Vagina (tissue), 2 donors: ENCODE data around the gene MED31. TPM values are rescaled to one million over a fixed set of nuclear protein-coding genes. Genes with fewer than 3 reads are reported as not detected.
A peak's percentile ranks its signal among the peaks of the same experiment; 100 is the strongest.
"Not testable (repeated sequence)": the region's sequence is repeated elsewhere in the genome, so short reads cannot be mapped to it uniquely, and the experiment has no call there.

Experiments used
- DNase-seq, 2 donors: peaks; one replicate each; pipeline ENCODE4 v3.0.0-alpha.2; 2017; ENCODE audit errors: extremely low spot score in 2 of 2
- H3K27ac ChIP-seq: fragments of 200-600 bp; sonication (generic); one replicate; pipeline ENCODE4 v1.5.1; 2019
- H3K27me3 ChIP-seq: fragments of 200-600 bp; sonication (generic); one replicate; pipeline ENCODE4 v1.5.1; 2019
- H3K36me3 ChIP-seq, 2 donors: fragments of 200-600 bp; sonication (generic); one replicate each; pipeline ENCODE4 v1.5.1; 2017 to 2019
- H3K4me1 ChIP-seq: fragments of 200-600 bp; sonication (generic); one replicate; pipeline ENCODE4 v1.5.1; 2019
- H3K4me3 ChIP-seq, 2 donors: fragments of 200-600 bp; sonication (generic); 1 replicate in 1 of 2; 2 replicates in 1 of 2; pipeline ENCODE4 v1.5.1; 2016 to 2019
- H3K9me3 ChIP-seq: fragments of 200-600 bp; sonication (generic); one replicate; pipeline ENCODE4 v1.5.1; 2019
- CTCF ChIP-seq, 3 experiments: fragments of 450-650 bp in 2 of 3; fragments of 200-600 bp in 1 of 3; sonication (generic) in 1 of 3; IDR thresholded peaks; one replicate each; pipeline ENCODE4 v1.5.1; 2017 to 2019; ENCODE audit warnings: antibody characterized with exemption in 3 of 3, mild to moderate bottlenecking in 2 of 3, moderate library complexity in 2 of 3
- POLR2A ChIP-seq, 2 donors: fragments of 450-650 bp; IDR thresholded peaks; one replicate each; pipeline ENCODE4 v1.6.1; 2017; ENCODE audit warnings: antibody characterized with exemption in 2 of 2, mild to moderate bottlenecking in 2 of 2, moderate library complexity in 2 of 2
- POLR2AphosphoS5 ChIP-seq, 2 donors: sonication (generic); formaldehyde crosslinking; IDR thresholded peaks; one replicate each; pipeline ENCODE4 v1.9.0; 2017; ENCODE audit warnings: antibody characterized with exemption in 2 of 2, mild to moderate bottlenecking in 2 of 2, low read depth in 1 of 2; ENCODE audit not compliant: insufficient read depth in 1 of 2
- intact Hi-C: fragments of 100-400 bp; cut with DNase I; formaldehyde crosslinking; loops from one replicate; pipeline ENCODE4 v1.15.1; 2023
- total RNA-seq: library from RNA; depleted of rRNA; stranded (reverse); fragments of >200 nt; gene quantifications from one replicate; pipeline ENCODE4 v1.2.3, GENCODE V29; 2016

Gene MED31
- total RNA-seq, 1 donor from 2014 or later, result 13.3 TPM

DNA sequence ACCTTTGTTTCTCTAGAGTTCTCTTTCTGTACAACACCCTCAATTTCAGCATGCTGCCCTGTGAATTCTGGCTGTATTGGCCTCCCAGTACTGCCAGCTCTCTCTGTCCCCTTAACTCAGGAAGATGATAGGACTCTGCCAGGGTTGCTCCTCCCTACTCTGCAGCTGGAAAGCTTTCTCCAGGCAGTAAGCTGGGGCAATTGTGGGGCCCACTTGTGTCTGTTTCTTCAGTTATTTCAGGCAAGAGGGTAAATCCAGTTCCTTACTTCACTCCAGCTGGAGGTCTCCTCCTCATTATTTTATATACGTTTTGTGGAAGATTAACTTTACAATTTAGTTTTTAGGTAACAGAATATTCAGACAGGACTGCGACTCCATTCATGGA lies 10.1 kb upstream of the MED31 start:
- no peak for DNase-seq

GRCh38 chr17:6660805-6661463 lies 9.5 kb upstream of the MED31 start:
- H3K4me3 ChIP-seq, result no peak overlapping the region
- no peaks in the 10 kb centered on the region for H3K36me3 ChIP-seq
- intact Hi-C loops, result loop anchor here (10.0 kb wide), 2 partner anchors 174 to 344 kb away; partner anchors contain the start of gene TEKT1
- H3K4me1 ChIP-seq, result no peaks in the 10 kb centered on the region
- no peaks in the 10 kb centered on the region for H3K9me3 ChIP-seq
- no peak for DNase-seq
- no peak overlapping the region for H3K27ac ChIP-seq
- TF ChIP-seq POLR2AphosphoS5 (IDR thresholded peaks at IDR 0.05; ENCODE audit: insufficient read depth in 1 of 2, low read depth in 1 of 2) (no peak), POLR2A (IDR thresholded peaks at IDR 0.05) (no peak), CTCF (IDR thresholded peaks at IDR 0.05) (no peak)
- H3K27me3 ChIP-seq, result no peaks in the 10 kb centered on the region

More for the DNA sequence above, 10.1 kb upstream of the MED31 start:
- no peaks in the 10 kb centered on the region for H3K4me1 ChIP-seq
- H3K4me3 ChIP-seq, result no peak overlapping the region
- H3K27ac ChIP-seq, result no peak overlapping the region
- no peaks in the 10 kb centered on the region for H3K36me3 ChIP-seq
- H3K9me3 ChIP-seq, result no peaks in the 10 kb centered on the region
- H3K27me3 ChIP-seq, result no peaks in the 10 kb centered on the region
- no peak for TF ChIP-seq CTCF (IDR thresholded peaks at IDR 0.05)
- TF ChIP-seq POLR2A (IDR thresholded peaks at IDR 0.05), result no peak
- TF ChIP-seq POLR2AphosphoS5 (IDR thresholded peaks at IDR 0.05; ENCODE audit: insufficient read depth in 1 of 2, low read depth in 1 of 2), result no peak
- intact Hi-C loops, result loop anchor here (10.0 kb wide), 2 partner anchors 173 to 343 kb away; partner anchors contain the start of gene TEKT1

GRCh38 chr17:6660101-6660500 lies 8.7 kb upstream of the MED31 start:
- no peak overlapping the region for H3K27ac ChIP-seq
- no peak for DNase-seq
- no peaks in the 10 kb centered on the region for H3K27me3 ChIP-seq
- intact Hi-C loops, result loop anchor here (10.0 kb wide), 2 partner anchors 175 to 345 kb away; partner anchors contain the start of gene TEKT1
- TF ChIP-seq POLR2A (IDR thresholded peaks at IDR 0.05) (no peak), POLR2AphosphoS5 (IDR thresholded peaks at IDR 0.05; ENCODE audit: insufficient read depth in 1 of 2, low read depth in 1 of 2) (no peak), CTCF (IDR thresholded peaks at IDR 0.05) (no peak)
- no peak overlapping the region for H3K4me3 ChIP-seq
- H3K4me1 ChIP-seq, result no peaks in the 10 kb centered on the region
- no peaks in the 10 kb centered on the region for H3K36me3 ChIP-seq
- H3K9me3 ChIP-seq, result no peaks in the 10 kb centered on the region

DNA sequence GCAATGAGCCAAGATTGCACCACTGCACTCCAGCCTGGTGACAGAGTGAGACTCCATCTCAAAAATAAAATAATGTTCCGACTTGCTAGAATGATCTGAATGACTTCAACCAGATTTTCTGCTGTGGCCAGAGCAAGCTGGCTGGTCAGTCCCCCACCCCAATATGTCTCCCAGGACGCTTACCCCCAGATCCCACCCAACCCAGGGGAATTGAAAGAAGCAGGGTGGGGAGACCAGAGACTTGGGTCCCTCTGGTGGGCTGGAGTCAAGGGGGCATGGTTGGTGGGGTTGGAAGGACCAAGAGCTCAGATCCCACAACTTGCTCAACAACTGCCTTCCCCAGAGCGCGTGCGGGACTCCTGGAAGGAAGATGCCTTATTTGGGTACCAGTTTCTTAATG lies 7.0 kb upstream of the MED31 start:
- DNase-seq, H3K27me3 ChIP-seq, H3K27ac ChIP-seq, H3K4me3 ChIP-seq, intact Hi-C loops, H3K9me3 ChIP-seq, H3K4me1 ChIP-seq, H3K36me3 ChIP-seq: not testable (repeated sequence)

GRCh38 chr17:6657633-6658287 lies 6.4 kb upstream of the MED31 start:
- Histone ChIP-seq H3K36me3 (no peaks in the 10 kb centered on the region), H3K27ac (no peak overlapping the region), H3K4me1 (peaks cover 4% of the 10 kb centered on the region), H3K27me3 (peaks cover 3% of the 10 kb centered on the region), H3K9me3 (no peaks in the 10 kb centered on the region), H3K4me3 (peak overlapping the region in 1 of 2 donors; percentile 15)
- intact Hi-C loops, result no loop called here
- TF ChIP-seq CTCF (IDR thresholded peaks at IDR 0.05), result no peak
- no peak for TF ChIP-seq POLR2A (IDR thresholded peaks at IDR 0.05)
- no peak for TF ChIP-seq POLR2AphosphoS5 (IDR thresholded peaks at IDR 0.05; ENCODE audit: insufficient read depth in 1 of 2, low read depth in 1 of 2)
- no peak for DNase-seq

GRCh38 chr17:6656797-6657632 lies 5.6 kb upstream of the MED31 start:
- H3K27me3 ChIP-seq, H3K9me3 ChIP-seq, DNase-seq, intact Hi-C loops, H3K27ac ChIP-seq, H3K36me3 ChIP-seq: not testable (repeated sequence)
- Histone ChIP-seq H3K4me1 (peaks cover 12% of the 10 kb centered on the region), H3K4me3 (peak overlapping the region in 1 of 2 donors; percentile 15)

- H3K4me1 ChIP-seq, result peaks cover 18% of the 10 kb centered on the region
- intact Hi-C loops, H3K9me3 ChIP-seq, H3K36me3 ChIP-seq, DNase-seq, H3K4me3 ChIP-seq, H3K27ac ChIP-seq, H3K27me3 ChIP-seq: not testable (repeated sequence)
These were observed 4.4 kb upstream of the MED31 start for GRCh38 chr17:6655732-6656361.
